HG02870 (cell line): ENCODE results near the gene RTEL1.
"Not testable (repeated sequence)": the region's sequence is repeated elsewhere in the genome, so short reads cannot be mapped to it uniquely, and the experiment has no call there.

Source experiments
- ATAC-seq: cut with Tn5 transposase; IDR thresholded peaks from one replicate; pipeline ENCODE4 v1.9.1; 2021; ENCODE audit warnings: mild to moderate bottlenecking, moderate library complexity; ENCODE audit not compliant: unreplicated experiment

Gene RTEL1

DNA sequence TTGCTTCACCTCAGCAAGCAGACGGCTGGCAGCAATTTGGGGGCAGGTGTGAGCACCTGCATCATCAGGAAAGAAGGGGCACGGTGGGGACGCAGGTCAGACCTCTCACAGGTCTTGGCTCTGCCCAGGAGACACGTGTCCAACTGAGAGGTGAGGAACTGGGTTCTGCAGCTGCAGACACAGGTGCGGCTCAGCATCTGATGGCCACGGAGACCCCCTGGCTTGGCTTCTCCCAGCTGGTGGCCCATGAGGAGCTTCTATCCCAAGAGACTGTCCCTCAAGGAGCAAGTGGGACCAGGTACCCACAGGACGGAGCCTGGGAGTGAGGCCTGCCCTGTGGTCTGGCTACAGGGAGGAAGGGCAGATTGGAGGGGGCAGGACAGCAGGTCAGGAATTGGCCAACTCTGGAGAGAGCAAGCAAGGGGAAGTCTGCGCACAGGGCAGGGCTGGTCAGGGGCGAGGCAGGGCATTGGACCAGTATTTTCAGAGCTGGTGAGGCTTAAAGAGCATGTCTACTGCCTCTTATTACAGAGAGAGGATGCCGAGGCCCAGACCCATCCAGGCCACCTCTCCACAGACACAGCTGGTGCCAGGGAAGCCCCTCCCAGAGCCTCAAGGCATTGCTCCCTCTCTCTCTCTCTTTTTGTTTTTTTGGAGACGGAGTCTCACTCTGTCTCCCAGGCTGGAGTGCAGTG is 9.1 kb upstream of the RTEL1 start:
- ATAC-seq = no peak

DNA sequence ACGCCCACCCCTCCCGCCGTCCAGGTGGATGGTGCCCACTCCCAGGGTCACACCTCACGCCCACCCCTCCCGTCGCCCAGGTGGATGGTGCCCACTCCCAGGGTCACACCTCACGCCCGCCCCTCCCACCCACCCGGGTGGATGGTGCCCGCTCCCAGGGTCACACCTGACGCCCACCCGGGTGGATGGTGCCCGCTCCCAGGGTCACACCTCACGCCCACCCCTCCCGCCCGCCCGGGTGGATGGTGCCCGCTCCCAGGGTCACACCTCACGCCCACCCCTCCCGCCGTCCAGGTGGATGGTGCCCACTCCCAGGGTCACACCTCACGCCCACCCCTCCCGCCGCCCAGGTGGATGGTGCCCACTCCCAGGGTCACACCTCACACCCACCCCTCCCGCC is 7.6 kb upstream of the RTEL1 start:
- ATAC-seq = not testable (repeated sequence)

DNA sequence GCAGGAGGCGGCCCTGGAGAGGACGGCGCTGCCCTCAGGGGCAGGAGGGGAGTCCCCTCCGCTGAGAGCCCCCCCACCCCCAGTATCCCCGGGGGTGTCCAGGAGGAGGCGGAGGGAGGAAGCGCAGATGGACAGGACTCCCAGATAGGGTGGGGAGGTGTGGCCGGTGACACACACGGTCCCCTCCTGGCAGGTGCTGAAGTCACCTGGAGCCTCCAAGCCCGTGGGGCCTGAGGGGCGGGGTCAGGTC is 6.2 kb upstream of the RTEL1 start:
- no peak for ATAC-seq

DNA sequence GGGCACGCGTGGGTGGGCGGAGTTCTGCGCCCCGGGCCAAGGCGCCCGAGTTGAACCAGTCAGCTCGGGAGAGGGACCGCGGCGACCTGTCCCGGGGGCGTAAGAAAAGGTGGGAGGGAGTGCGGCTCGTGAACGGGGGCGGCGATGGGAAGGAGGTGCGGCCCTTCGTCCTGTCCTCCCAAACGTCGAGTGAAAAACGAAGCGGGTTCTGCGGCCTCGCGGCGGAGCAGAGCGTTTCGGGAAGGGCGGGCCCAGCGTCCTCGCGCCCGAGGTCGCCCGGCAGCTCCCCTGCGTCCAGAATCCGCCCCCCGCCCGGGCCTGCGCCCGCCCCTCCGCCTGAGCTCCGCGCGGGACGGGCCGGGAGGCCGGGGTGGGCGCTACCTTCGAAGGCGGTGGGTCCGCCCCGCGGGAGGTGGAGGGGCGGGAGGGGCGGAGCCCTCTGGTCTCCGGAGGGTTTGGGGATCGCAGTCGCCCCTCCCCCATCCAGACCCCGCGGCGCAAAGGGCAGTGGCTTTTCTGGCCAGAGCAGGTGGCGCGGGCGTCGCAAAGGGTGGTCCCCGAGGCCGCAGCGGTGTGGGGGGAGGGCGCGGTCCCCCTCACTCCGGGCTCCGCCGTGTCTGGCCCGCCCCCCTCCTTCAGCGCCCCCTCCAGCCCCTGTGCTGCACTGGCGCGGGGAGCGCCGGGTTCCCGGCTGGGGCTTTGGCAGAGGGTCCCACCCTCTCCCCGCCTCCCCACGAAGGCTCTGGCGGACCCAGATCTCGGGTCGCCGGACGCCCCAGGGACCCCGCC is 5.7 kb upstream of the RTEL1 start:
- ATAC-seq = no peak

DNA sequence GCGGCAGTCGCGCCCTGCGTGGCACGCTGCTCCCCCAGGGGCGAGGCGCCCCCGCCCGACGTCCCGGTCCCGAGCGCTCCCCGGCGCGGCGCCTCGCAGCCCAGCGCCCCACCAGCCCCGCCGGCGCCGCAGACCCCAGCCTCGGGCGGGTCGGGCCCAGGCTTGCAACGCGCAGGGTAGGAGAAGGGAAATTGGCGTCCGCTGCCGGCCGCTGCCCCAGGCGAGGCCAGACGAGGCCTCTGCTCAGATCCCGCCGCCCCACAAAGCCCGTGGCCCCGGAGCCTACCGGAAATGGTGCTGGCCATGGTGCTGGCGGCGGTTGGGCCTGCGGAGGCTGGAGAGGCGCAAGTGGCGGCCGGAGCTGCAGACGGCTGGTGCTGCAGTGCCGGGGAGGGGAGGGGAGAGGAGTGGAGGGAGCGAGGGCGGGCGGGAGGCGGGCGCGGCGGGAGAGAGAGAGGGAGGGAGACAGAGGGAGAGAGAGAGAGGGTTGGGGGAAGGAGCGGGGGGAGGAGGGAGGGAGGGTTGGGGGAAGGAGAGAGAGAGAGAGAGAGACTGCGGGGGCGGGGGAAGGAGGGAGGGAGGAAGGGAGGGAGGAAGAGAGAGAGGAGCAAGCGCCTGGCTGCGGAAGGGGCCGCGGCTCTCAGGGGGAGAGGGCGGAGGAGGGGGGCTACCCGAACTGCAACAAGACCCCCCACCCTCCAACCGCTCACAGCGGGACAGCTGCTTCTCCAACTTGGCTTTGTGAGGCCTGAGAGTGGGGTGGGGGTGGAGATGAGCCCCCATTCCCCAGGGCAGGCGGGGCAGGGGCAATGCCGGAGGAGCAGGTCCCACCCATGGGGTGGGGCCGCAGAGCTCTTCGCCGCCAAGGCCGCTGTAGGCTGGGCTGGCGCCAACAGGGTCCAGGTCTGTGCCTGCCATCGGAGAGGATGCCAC is 4.8 kb upstream of the RTEL1 start, which contains the start of gene STMN3:
STMN3 (minus strand) TSS at position 384 of the 933 bp plus-strand sequence; CDS start at position 305, 79 bp downstream.
- no peak for ATAC-seq

DNA sequence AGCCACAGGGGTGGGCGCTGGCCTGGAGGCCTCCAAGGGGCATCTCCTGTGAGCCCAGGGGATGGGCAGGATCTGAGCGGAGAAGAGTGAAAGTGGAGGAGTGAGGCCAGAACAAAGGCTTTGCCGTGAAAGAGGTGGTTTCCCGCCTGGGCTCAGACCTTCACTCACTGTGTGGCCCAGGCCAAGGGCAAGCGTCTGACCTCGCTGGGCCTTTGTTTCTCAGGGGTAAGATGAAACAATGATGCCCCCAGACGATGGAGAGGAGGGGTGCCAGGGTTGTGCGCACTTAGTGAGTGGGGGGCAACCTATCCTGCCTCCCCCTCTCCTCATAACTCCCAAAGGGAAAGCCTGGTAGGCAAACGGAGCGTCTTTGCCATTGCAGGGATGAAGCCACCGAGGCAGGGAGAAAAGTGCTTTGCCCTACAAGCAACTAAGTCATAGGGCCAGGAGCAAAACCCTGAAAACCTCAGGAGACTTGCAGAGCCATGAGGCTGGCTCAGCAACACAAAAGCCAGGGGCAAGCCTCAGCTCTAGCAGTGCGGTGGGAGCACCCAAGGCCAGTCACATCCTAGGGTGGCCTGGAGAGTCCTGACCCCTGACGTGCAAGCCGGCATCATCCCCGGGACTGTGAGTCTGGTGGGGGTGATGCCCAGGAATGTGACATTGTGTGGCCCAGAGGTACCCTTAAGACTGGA is 4.0 kb upstream of the RTEL1 start:
- ATAC-seq = no peak

DNA sequence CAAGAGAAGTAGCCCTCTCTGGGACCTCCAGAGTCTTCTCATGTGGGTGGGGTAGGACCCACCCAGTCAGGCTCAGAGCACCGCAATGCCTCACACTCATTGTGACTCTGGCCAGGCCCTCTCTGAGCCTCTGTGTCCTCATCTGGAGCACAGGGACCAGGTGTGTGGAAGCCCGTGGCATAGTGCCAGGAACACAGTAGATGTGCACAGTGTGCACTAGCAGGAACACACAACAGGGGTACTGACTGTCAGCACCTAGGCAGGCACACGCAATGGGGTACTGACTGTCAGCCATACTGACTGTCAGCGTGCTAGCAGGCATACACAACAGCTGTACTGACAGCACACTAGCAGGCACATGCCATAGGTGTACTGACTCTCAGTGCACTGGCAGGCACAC is 2.9 kb upstream of the RTEL1 start:
- ATAC-seq = no peak

DNA sequence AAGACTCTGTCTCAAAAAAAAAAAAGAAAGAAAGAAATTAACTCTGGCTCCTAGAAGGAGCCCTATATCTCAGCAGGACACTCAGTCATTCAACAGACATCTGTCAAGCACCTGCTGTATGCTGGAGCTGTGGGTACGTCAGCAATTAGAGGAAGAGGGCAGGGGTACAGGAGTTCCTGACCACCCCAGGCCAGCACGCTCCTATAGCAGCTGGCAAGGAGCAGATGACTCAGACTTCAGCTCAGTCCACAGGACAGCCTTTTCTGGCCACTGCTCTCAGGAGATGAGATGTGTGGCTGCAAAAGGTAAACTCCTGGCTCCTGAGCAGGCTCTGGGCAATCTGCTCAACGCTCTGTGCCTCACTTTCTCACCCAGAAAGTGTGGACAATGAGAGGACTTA is 1.7 kb upstream of the RTEL1 start:
- ATAC-seq = no peak

DNA sequence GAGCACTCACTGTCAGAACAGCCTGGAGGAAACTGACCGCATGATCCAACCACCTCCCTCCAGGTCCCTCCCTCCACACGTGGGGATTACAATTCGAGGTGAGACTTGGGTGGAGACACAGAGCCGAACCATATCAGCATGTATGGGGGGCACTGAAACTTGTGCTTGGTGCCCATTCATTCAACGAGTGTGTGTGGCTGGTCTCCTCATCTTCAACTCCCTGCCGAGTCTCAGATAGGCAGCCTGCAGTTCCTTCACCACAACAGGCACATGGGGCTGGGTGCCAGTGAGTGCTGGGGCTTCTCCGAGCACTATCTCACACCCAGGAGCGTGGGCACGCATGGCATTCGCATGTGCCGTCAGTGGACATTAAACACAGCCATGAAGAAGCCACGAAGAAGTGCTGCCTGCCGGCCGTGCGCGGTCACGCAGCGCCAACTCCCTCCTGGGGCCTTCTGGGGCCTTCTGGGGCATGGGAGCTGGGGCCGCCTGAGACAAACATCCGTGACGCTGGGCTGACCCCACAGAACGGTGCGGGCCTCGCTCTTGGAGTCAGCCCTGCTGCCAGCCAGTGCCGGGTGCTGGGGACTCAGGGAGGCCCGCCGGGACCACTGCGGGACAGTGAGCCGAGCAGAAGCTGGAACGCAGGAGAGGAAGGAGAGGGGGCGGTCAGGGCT is 714 bp upstream of the RTEL1 start:
- ATAC-seq = no peak

DNA sequence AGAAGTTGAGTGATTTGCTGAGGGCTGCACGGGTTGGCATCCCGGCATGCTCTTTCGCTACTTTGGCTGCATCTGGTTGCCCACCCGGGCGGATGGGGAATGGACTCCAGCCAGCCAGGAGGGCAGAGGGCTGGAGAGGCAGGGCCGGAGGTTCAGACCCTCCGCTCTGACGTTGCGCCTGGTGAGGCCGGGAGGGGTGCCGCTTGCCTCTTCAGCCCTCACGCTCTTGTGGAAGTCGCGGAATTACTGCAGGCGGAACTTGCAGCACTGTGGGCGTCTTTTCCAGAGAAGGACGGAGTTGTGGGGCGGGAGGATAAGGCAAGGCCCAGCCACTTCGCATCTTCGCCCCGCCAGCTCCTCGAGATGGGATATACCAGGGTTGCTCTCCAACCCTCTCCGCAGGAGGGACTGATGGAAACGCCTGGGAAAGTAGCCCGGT is 656 bp downstream of the RTEL1 start:
- peak; percentile 26 for ATAC-seq

DNA sequence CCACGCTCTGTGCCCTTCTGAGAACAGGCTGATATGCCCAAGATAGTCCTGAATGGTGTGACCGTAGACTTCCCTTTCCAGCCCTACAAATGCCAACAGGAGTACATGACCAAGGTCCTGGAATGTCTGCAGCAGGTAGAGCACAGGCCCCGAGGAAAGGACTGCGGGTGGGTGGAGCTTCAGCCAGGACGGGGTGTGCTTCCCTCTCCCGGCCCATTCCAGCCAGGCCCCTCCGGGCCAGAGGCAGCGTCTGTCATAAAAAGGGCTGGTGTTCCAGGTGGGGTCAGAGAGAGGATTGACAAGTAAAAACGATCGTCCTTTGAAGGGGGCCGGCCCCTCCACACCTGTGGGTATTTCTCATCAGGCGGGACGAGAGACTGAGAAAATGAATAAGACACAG is 1.3 kb downstream of the RTEL1 start:
- no peak for ATAC-seq

DNA sequence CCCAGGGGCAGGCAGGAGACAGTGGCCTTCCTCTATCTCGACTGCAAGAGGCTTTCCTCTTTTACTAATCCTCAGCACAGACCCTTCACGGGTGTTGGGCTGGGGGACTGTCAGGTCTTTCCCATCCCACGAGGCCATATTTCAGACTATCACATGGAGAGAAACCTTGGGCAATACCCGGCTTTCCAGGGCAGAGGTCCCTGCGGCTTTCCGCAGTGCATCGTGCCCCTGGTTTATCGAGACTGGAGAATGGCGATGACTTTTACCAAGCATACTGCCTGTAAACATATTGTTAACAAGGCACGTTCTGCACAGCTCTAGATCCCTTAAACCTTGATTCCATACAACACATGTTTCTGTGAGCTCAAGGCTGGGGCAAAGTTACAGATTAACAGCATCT is 2.1 kb downstream of the RTEL1 start:
- not testable (repeated sequence) for ATAC-seq

DNA sequence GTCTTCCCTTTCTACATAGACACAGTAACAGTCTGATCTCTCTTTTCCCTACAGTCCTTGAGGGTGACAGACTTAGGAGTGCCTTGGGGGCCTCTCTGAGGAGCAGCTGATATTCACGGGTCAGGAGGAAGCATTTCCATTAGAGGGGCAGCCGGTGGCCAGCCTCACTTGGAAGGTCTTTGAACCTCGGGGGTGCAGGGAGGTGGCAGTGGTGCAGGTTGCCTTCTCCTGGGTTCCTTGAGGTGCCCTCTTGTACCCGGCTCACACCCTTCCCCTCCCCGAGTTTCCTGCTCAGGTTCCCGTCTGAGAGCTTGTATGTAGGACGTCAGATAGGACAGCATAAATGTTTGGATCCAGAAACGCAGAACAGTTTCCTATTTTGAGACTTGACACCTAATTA is 2.5 kb downstream of the RTEL1 start:
- no peak for ATAC-seq

DNA sequence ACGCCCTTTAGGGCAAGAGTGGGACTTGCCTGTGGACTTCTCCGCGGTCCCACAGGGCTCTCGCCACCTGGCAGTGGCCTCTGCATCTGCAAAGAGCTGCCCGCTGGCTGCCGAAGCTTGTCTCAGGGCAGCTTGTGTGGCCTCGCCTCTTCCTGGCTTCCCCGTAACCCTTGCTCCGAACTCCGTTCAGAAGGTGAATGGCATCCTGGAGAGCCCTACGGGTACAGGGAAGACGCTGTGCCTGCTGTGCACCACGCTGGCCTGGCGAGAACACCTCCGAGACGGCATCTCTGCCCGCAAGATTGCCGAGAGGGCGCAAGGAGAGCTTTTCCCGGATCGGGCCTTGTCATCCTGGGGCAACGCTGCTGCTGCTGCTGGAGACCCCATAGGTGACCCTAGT is 3.0 kb downstream of the RTEL1 start:
- no peak for ATAC-seq

DNA sequence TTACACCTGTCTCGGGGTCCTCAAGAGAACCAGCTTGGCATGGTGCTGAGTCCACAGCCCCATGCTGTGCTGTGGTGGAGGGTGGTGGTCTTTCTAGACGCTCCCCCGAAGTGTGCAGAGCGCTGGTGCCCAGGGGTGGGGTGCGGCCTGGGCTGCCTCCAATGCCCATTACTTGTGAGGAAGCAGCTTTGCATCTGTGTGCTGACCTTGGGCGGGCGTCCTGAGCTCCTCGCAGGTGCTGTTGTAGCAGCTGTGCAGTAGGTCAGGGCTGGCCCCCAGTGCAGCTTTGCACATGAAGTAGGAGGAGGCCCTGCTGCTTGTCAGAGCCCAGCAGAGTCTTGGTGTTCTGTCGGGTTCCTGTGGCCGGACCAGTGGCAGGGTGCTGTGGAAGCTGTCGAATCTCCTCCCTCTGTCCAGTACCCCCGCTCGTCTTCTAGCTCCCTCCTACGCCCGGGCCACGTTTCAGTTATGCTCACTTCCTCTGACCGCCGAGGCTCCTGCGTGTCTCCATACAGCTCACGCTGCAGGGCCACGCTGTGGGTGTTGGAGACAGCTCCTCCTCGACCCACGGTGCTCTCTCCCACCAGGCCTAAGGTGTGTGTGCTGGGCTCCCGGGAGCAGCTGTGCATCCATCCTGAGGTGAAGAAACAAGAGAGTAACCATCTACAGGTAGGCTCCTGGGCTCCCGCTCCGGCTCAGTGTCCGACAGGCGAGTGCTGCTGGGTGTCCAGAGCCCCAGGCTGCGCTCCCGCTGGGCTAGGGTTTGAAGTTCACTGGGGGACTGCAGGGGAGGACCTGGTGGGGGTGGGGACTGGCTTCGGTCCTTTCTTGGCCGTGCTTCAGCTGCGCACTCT is 4.1 kb downstream of the RTEL1 start:
- ATAC-seq = no peak

DNA sequence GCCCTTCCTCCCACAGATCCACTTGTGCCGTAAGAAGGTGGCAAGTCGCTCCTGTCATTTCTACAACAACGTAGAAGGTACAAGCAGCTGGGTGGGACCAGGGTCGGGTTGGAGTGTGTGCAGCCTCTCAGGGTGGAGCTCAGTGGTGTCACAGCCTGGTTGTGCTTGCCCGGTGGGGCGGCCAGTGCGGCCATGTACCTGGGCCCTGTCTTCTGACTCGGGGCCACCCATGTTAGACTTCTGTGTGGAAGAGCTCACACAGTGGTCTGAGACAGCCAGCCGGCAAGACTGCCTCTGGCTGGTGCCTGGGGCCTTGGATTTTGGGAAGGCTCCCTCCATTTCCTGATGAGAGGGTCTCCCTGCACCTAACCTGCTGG is 4.7 kb downstream of the RTEL1 start:
- no peak for ATAC-seq

DNA sequence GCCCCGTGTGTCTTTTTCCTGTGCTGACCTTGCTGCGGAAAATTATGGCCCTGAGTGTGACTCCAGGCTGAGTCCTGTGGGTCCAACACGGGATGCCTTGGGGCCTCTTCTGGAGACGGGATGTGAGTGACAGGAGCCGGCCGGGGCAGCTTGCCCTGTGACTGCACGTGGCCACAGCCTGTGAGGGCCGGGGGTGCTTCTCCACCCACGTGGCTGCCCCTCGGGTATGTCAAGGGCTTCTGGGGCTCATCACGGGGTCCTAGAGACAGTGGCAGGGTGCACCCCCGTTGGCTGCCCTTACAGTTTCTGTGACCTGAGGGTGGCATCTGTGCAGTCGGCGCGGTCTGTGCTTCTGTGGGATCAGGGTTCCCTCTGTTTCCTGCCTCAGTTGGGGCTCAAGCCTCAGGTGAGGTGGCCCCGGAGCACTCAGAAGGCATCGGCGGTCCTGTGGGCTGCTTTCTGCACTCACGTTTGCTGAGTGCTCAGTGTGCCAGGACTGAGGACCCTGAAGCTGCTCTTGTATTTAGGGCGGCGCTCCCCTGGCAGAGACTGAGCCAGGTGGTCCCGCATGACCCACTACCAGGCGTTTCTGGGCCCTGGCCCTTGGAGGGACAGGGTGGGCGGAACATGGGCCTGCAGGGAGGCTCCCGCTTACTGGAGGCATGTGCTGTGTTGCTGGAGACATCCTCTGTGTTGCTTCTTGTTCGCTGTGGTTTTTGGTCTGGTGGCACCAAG is 5.4 kb downstream of the RTEL1 start:
- ATAC-seq = no peak

DNA sequence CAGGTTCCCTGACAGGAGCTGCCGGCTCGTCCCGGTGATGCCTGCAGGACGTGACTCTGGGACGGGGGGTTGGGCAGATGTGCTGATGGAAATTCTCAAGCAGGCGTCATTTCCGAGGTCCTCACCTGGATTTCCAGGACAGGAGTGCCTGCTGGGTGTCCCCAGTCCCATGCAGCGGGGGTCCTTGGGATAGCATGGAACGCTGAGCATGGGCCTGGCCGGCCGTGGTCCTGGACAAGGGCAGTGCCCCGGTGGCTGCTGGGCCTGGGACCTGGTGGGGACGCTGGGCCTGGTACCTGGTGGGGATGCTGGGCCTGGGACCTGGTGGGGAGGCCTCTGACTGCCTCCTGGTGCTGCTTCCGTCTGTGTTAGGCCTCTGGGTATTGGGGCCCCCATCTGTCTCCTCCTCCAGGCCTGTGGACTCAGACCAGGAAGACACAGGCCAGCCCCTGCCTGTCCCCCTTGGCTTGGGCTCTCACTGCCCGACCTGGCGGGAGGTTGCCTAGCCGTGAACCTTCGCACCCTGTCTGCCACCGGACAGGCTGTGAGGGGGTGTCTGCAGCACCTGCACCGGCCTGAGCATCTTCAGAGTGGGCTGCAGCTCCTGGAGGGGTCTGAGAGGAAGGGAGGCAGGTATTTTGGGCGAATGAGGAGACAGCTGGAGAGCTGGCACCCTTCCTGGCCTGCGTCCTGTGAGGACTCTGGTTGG is 6.2 kb downstream of the RTEL1 start:
- no peak for ATAC-seq
